GM12864 (cell line): Measurements from ENCODE around the gene SMIM15.

Experiments
- DNase-seq: peaks from one replicate; pipeline ENCODE4 v3.0.0-alpha.2; 2011; ENCODE audit warnings: low read depth
- H3K4me3 ChIP-seq: 2 replicates; pipeline ENCODE4 v1.5.1; 2011; ENCODE audit warnings: mild to moderate bottlenecking, low read depth, low read length, control low read depth
- TF ChIP-seq, protein P1 (sequence below): IDR thresholded peaks from 2 replicates; pipeline ENCODE4 v1.5.1; 2011; ENCODE audit warnings: low read depth, mild to moderate bottlenecking, moderate library complexity, low read length, control low read depth, inconsistent platforms; ENCODE audit errors: missing control alignments

SMIM15 gene

GRCh38 chr5:61120534-61120933, 41.7 kb downstream of the SMIM15 start:
- no peak for DNase-seq
- TF ChIP-seq, protein P1, sequence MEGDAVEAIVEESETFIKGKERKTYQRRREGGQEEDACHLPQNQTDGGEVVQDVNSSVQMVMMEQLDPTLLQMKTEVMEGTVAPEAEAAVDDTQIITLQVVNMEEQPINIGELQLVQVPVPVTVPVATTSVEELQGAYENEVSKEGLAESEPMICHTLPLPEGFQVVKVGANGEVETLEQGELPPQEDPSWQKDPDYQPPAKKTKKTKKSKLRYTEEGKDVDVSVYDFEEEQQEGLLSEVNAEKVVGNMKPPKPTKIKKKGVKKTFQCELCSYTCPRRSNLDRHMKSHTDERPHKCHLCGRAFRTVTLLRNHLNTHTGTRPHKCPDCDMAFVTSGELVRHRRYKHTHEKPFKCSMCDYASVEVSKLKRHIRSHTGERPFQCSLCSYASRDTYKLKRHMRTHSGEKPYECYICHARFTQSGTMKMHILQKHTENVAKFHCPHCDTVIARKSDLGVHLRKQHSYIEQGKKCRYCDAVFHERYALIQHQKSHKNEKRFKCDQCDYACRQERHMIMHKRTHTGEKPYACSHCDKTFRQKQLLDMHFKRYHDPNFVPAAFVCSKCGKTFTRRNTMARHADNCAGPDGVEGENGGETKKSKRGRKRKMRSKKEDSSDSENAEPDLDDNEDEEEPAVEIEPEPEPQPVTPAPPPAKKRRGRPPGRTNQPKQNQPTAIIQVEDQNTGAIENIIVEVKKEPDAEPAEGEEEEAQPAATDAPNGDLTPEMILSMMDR = no peak
- H3K4me3 ChIP-seq = no peak overlapping the region

GRCh38 chr5:61119066-61119465, 43.2 kb downstream of the SMIM15 start:
- H3K4me3 ChIP-seq = no peak overlapping the region
- TF ChIP-seq, protein P1 = no peak
- no peak for DNase-seq

DNA sequence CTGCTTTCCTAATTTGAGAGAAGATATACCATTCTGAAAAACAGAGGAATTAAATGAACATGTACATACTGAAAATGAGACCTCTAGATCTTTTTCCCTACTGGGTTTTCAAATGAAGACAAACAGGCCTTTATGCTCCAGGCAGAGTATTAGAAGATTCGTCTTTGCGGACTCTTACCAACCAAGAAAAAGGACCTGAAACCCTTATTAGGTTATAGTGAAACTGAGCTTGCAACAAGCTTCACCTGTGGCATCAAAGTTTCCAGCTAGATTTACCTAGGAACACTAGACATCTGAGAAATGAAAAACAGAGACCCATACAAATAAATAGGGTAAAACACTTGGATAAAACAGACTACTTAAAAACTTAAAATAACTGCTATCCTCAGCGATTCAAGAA, 46.3 kb downstream of the SMIM15 start:
- no peak overlapping the region for H3K4me3 ChIP-seq
- DNase-seq = peak; percentile 4
- TF ChIP-seq, protein P1 = no peak

DNA sequence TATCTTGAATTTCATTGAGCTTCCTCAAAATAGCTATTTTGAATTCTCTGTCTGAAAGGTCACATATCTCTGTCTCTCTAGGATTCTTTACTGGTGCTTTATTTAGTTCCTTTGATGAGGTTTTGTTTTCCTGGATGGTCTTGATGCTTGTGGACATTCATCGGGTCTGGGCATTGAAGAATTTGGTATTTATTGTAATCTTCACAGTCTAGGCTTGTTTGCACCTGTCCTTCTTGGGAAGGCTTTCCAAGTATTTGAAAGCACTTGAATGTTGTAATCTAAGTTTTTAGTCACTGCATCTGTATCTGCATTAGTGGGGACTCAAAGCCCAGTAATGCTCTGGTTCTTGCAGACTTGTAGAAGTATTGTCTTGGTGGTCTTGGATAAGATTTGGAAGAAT, 47.8 kb downstream of the SMIM15 start:
- DNase-seq = no peak
- TF ChIP-seq, protein P1 = no peak
- H3K4me3 ChIP-seq = no peak overlapping the region
